ENCODE results near the gene TRIM4. TPM values are rescaled to one million over a fixed set of nuclear protein-coding genes. Genes with fewer than 3 reads are reported as not detected.
"Not testable (repeated sequence)": the region's sequence is repeated elsewhere in the genome, so short reads cannot be mapped to it uniquely, and the experiment has no call there.

The TRIM4 gene, protein sequence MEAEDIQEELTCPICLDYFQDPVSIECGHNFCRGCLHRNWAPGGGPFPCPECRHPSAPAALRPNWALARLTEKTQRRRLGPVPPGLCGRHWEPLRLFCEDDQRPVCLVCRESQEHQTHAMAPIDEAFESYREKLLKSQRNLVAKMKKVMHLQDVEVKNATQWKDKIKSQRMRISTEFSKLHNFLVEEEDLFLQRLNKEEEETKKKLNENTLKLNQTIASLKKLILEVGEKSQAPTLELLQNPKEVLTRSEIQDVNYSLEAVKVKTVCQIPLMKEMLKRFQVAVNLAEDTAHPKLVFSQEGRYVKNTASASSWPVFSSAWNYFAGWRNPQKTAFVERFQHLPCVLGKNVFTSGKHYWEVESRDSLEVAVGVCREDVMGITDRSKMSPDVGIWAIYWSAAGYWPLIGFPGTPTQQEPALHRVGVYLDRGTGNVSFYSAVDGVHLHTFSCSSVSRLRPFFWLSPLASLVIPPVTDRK
- 14.4 and 17.5 TPM in 2 replicates for total RNA-seq

DNA sequence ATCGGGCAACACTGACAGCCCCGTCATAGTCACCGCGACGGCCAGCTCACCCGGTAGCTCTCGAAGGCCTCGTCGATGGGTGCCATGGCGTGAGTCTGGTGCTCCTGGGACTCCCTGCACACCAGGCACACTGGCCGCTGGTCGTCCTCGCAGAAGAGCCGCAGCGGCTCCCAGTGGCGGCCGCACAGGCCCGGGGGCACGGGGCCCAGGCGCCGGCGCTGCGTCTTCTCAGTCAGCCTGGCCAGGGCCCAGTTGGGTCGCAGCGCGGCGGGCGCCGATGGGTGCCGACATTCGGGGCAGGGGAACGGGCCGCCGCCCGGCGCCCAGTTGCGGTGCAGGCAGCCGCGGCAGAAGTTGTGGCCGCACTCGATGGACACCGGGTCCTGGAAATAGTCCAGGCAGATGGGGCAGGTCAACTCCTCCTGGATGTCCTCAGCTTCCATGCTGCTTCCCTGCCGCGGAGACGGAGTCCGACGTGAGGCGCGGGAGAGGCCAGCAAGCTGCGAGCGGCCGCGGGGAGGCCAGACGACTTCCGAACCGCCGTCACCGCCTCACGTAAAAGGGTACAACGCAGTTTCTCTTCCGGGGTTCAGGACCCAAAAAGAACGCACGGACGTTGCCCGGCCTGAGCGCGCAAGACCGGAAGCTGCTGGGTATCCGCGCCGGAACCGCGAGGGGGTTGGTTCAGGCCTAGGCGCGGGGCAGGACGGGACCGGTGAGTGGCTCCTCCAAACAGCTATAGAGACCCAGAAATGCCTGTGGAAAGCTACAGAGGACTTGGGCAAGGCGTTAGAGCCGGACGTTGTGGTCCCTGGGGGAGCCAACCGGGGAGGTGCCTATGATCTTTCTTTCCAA lies at the start of gene TRIM4:
TRIM4 (minus strand) TSS at position 572 of the 855 bp plus-strand sequence; CDS start at position 443, 129 bp downstream.
- DNase-seq (ENCODE audit: low read depth in 2 of 2), result peak; percentile 85 to 91

GRCh38 chr7:99958564-99959227 lies 39.4 kb upstream of the TRIM4 start:
- no peak for DNase-seq (ENCODE audit: low read depth in 2 of 2)

DNA sequence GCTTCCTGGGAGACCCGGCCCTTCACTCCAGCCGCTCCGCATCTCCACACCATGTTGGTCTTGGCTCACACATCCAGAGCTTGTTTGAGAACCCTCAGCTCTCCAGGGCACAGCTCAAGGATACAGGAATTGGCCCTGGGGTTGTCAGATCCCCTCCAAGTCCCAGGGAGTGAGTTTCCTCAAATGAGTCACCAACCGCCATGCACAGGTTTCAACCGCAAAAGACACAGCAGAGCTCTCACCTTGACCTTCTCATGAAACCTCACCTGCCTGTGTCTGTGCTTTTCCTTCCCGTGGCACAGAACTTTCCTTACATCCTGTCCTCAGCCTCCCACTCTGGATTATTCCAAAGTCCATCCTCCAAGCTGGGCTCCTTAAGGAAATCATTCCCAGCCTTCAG lies 35.9 kb upstream of the TRIM4 start:
- no peak for DNase-seq (ENCODE audit: low read depth in 2 of 2)

GRCh38 chr7:99954643-99955042 lies 35.3 kb upstream of the TRIM4 start:
- DNase-seq (ENCODE audit: low read depth in 2 of 2), result not testable (repeated sequence)

GRCh38 chr7:99953649-99954048 lies 34.3 kb upstream of the TRIM4 start:
- no peak for DNase-seq (ENCODE audit: low read depth in 2 of 2)

- not testable (repeated sequence) for DNase-seq (ENCODE audit: low read depth in 2 of 2)
Observed at GRCh38 chr7:99952649-99953048, 33.3 kb upstream of the TRIM4 start.

- DNase-seq (ENCODE audit: low read depth in 2 of 2), result not testable (repeated sequence)
Observed at GRCh38 chr7:99950819-99951218, 31.5 kb upstream of the TRIM4 start.

GRCh38 chr7:99949645-99950228 lies 30.4 kb upstream of the TRIM4 start:
- peak; percentile 46 to 54 for DNase-seq (ENCODE audit: low read depth in 2 of 2)

- DNase-seq (ENCODE audit: low read depth in 2 of 2), result no peak
Observed at GRCh38 chr7:99947608-99948007, 28.3 kb upstream of the TRIM4 start.

DNA sequence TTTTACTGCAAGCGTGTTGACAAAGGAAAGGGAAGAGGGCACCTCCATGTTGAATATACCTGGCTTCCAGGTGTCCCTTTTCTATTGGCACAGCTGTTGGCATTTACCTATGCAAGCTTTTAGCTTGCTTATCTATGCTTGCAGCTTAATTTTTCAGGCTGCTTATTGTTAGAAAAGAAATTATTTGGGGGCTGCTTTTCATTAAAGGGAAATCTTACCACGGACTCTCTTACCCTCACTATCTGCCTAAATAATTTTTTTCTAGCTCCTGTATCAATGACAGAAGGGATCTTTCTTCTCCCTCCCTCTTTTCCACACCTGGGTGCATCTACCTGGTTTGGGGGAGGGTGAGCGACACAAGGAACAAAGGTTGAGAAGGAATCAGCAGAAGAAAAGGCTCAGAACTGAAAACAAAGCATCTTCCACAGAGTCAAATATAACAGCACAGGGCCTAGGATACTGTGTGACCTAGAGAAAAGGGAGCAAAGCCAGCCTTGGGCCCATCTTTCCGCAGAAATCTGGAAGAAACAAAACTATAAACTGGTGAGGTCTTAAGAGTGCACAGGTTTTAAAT lies 25.3 kb upstream of the TRIM4 start:
- no peak for DNase-seq (ENCODE audit: low read depth in 2 of 2)

DNA sequence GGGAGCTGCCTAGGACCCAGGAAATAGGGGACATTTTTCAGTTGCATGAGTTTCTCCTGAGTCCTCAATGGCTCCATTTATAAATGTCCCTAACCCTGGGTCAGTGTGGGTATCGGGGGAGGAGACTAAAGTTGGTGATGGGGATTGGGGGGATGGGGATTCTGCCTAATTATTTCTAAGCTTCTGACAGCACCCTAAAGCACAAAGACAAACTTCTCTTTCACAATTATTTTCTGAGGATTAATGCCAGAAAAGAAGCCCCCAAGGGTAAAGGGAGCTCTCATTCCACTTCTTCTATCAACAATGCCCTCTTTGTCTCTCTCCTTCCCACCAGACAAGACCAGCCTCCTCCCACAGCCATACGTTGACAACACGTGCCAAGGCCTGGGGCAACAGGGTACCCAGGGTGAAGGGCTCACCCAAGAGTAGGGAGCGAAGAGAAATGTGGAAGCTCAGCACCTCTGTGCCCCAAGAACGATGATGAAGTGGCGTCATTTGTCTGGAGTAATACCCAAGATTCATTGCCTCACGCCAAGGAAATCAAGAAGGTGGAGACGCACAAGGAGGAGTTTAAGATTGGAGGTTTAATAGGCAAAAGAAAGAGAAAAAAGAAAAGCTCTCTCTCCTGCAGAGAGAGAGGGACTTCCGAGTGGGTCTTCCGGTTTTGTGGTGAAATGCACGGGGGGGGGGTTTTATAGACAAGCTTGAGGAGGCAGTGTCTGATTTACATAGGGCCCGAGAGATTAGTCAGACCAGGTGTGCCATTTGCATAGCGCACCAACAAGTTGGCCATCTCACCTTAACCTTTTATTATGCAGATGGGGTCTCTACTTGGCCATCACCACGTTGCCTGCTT lies 24.5 kb upstream of the TRIM4 start:
- no peak for DNase-seq (ENCODE audit: low read depth in 2 of 2)

GRCh38 chr7:99938296-99938695 lies 19.0 kb upstream of the TRIM4 start:
- no peak for DNase-seq (ENCODE audit: low read depth in 2 of 2)

GRCh38 chr7:99935009-99935408 lies 15.7 kb upstream of the TRIM4 start:
- not testable (repeated sequence) for DNase-seq (ENCODE audit: low read depth in 2 of 2)

- no peak for DNase-seq (ENCODE audit: low read depth in 2 of 2)
Observed at GRCh38 chr7:99930376-99930775, 11.0 kb upstream of the TRIM4 start.

- no peak for DNase-seq (ENCODE audit: low read depth in 2 of 2)
Observed at GRCh38 chr7:99929730-99930053, 10.4 kb upstream of the TRIM4 start.

- DNase-seq (ENCODE audit: low read depth in 2 of 2), result peak; percentile 77 to 78
Observed at GRCh38 chr7:99928994-99929729, 9.8 kb upstream of the TRIM4 start, which contains the start of gene GJC3. Gene GJC3 (minus strand): TSS chr7:99929620. CDS start chr7:99929620, 0 bp downstream.

DNA sequence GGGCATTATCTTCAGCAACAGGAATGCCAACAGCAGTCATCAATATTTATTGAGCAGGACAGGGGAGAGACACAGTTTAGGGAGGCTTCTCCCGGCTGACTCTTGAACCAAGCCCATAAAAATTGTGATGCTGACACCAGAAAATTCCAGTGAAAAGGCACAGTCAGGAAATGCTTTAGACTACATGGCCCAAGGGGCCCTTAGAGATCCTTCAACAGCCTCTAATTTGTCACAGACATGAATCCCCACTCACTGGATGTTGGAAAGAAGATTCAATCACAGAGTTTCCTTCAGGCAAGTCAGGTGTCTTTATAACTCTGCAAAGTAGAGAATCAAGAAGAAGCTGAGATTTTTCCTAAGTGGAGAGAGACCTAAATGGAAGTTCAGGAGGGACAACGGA lies 8.9 kb upstream of the TRIM4 start:
- no peak for DNase-seq (ENCODE audit: low read depth in 2 of 2)

DNA sequence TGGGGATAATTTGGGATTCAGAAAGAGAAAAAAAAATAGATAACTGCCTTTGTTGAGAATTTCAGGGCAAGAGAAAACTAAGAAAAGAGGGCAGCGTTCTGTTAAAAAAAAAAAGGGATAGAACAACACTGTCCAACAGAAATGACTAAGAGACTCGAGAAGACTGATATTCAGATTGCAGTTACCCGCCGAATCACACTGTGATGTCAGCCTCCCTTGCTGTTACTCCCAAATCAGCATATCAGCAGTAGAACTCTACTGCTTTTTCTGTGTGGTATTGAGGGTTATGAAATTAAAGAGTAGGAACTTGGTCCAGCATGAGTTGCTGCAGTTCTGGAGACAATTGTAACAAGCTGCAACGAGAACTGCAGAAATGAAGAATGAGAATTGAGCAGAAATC lies 8.2 kb upstream of the TRIM4 start:
- DNase-seq (ENCODE audit: low read depth in 2 of 2), result no peak

GRCh38 chr7:99926321-99926720 lies 7.0 kb upstream of the TRIM4 start:
- DNase-seq (ENCODE audit: low read depth in 2 of 2), result no peak
